ENCODE results near the gene SHROOM3. TPM values are rescaled to one million over a fixed set of nuclear protein-coding genes. Genes with fewer than 3 reads are reported as not detected.

Gene SHROOM3
- total RNA-seq, 2 donors from 2014 or later, result 6.0 to 10.0 TPM

GRCh38 chr4:76762137-76763130, 327.4 kb downstream of the SHROOM3 start:
- DNase-seq (no peak), ATAC-seq (no peak)
- intact Hi-C loops (cut with DNase I), result no loop called here

GRCh38 chr4:76764251-76764650, 329.2 kb downstream of the SHROOM3 start:
- no peak for DNase-seq
- ATAC-seq, result no peak
- intact Hi-C loops (cut with DNase I), result no loop called here

DNA sequence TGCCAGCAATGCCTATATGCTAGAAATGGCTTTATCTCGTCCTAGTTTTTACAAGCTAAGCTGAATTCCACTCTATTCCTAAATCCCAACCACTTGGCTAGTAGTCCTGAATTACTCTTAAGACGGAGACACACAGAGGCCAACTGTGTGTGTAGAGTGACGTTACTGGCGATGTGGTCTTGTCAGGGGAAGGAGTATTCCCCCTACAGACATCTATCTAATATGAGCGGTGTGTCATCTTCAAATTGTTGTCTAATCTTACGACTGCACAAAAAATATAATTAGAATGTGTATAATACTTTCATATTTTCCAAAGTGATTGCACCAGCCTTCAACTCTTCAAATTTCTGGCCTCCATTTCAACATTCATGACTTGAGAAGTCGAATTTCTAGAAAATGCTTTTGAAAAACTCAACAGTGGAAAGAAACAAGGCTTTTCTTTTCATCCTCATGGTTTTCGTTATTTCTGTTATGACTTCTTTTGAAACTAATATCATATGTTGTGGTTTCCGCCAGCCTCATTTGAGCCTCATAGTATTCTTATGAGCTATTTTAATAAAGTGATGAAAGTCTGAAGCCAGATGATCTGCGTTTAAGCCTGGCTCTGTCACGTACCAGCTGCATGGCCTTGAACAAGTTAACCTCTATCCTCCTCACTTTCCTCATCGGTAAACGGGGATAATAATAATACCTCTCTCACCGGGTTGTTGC, 330.6 kb downstream of the SHROOM3 start:
- DNase-seq (no peak), ATAC-seq (no peak)
- intact Hi-C loops (cut with DNase I), result no loop called here

GRCh38 chr4:76767983-76768382, 333.0 kb downstream of the SHROOM3 start:
- intact Hi-C loops (cut with DNase I), result no loop called here
- ATAC-seq (no peak), DNase-seq (no peak)

- DNase-seq, result no peak
- peak in 1 of 2 donors; percentile 37 for ATAC-seq
- intact Hi-C loops (cut with DNase I), result no loop called here
These were observed 337.6 kb downstream of the SHROOM3 start for GRCh38 chr4:76772498-76773106.

- ATAC-seq, result no peak
- intact Hi-C loops (cut with DNase I), result no loop called here
These were observed 338.7 kb downstream of the SHROOM3 start for GRCh38 chr4:76773766-76774165.

GRCh38 chr4:76779740-76780459, 344.9 kb downstream of the SHROOM3 start:
- DNase-seq (no peak), ATAC-seq (no peak)
- intact Hi-C loops (cut with DNase I), result no loop called here

More at GRCh38 chr4:76773766-76774165, 338.7 kb downstream of the SHROOM3 start:
- no peak for DNase-seq

- ATAC-seq (no peak), DNase-seq (no peak)
- intact Hi-C loops (cut with DNase I), result no loop called here
These were observed 346.0 kb downstream of the SHROOM3 start for GRCh38 chr4:76780781-76781697.

GRCh38 chr4:76781698-76782595, 346.9 kb downstream of the SHROOM3 start:
- intact Hi-C loops (cut with DNase I), result no loop called here
- ATAC-seq, result no peak
- no peak for DNase-seq

DNA sequence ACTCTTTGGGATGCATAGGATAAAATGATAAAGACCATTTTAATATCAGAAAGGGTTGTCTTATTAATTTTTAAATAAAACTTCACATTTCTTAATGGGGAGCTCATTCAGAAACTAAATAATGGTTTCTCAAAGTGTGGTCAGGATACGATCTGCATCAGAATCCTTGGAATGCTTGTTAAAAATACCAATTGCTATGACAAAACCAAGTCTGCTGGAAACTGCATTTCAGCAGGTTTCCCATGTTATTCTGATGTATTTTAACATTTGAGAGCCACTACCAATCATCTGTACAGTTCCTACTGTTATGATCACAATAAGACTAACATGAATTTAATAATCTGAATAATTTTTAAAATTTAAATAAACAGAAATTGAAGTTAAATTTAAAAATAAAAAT, 347.8 kb downstream of the SHROOM3 start:
- no peak for ATAC-seq
- DNase-seq, result no peak
- intact Hi-C loops (cut with DNase I), result no loop called here

GRCh38 chr4:76783836-76784235, 348.8 kb downstream of the SHROOM3 start:
- ATAC-seq (no peak), DNase-seq (no peak)
- intact Hi-C loops (cut with DNase I), result no loop called here

GRCh38 chr4:76784237-76784636, 349.2 kb downstream of the SHROOM3 start:
- ATAC-seq (no peak), DNase-seq (no peak)
- intact Hi-C loops (cut with DNase I), result no loop called here

DNA sequence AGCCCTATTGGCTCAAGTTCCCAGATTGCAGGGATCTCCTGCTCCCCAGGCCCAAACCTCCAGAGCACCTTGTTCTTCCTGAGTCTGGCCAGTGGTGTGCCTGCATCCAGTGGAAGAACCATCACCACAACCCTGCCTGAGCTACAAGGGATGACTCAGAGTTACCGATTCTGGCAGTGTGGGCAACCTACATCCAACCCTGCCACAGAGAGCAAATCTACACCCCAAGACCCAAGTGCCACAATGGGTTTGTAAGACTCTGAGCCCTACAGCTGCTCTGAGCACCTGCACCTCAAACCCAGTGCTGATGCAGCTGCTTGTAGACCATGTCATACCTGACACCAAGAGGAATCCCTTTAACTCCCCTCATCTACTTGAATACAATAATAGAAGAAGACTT, 352.9 kb downstream of the SHROOM3 start:
- intact Hi-C loops (cut with DNase I), result no loop called here
- ATAC-seq (no peak), DNase-seq (no peak)

GRCh38 chr4:76790377-76790776, 355.3 kb downstream of the SHROOM3 start:
- ATAC-seq (no peak), DNase-seq (no peak)
- intact Hi-C loops (cut with DNase I), result no loop called here

DNA sequence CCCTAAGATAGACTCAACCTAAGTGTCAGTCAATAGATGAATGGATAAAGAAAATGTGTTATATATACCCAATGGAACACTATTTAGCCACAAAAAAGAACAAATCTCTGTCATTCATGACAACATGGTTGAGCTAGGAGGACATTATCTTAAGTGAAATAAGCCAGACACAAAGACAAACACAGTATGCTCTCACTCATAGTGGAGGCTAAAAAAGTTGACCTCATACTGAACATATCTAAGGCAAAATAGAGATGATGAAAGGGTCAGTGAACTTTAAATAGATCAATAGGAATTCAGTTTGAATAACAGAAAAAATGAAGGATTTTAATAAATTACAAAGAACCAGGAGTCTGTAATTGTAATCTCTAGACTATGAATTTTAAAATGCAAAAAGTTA, 356.4 kb downstream of the SHROOM3 start:
- DNase-seq (no peak), ATAC-seq (no peak)
- intact Hi-C loops (cut with DNase I), result no loop called here

GRCh38 chr4:76792418-76792817, 357.4 kb downstream of the SHROOM3 start:
- intact Hi-C loops (cut with DNase I), result no loop called here
- no peak for ATAC-seq
- DNase-seq, result no peak

DNA sequence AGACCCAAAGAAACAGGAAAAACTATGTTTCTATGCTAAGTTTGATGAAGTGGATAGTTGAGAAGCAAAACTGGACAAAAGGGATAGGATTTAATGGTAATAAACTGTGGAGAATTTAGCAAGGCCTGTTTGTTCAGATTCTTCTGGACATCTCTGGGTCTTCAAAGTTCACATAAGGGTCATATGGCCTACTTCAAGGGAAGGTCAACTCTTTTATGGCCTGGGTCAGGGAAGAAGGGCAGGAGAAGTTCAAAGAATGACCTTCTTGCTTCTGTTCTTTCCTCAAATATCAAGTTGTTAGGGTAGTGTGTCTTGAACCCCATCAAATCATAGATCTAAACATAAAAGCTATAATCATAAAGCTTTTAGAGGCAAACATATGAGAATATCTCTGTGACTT, 360.2 kb downstream of the SHROOM3 start:
- no peak for ATAC-seq
- no peak for DNase-seq
- intact Hi-C loops (cut with DNase I), result no loop called here
